GM12873 (cell line): ENCODE measurements around the gene MPDU1.

ENCODE experiments used
- TF ChIP-seq, protein P1 (sequence below): IDR thresholded peaks from 2 replicates; pipeline ENCODE4 v1.5.1; 2012; ENCODE audit warnings: low read depth, mild to moderate bottlenecking, moderate library complexity, low read length, control low read depth; ENCODE audit not compliant: insufficient read depth; ENCODE audit errors: missing control alignments

The MPDU1 gene

DNA sequence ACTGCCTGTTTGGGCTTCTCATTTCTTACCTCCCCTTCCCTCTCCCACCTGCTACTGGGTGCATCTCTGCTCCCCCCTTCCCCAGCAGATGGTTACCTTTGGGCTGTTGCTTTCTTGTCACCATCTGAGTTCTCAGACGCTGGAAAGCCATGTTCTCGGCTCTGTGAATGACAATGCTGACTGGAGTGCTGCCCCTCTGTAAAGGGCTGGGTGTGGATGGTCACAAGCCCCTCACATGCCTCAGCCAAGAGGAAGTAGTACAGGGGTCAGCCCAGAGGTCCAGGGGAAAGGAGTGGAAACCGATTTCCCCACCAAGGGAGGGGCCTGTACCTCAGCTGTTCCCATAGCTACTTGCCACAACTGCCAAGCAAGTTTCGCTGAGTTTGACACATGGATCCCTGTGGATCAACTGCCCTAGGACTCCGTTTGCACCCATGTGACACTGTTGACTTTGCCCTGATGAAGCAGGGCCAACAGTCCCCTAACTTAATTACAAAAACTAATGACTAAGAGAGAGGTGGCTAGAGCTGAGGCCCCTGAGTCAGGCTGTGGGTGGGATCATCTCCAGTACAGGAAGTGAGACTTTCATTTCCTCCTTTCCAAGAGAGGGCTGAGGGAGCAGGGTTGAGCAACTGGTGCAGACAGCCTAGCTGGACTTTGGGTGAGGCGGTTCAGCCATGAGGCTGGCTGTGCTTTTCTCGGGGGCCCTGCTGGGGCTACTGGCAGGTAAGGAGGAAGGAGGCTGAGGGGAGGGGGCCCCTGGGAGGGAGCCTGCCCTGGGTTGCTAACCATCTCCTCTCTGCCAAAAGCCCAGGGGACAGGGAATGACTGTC lies 4.4 kb upstream of the MPDU1 start, which contains the start of gene CD68:
CD68 (plus strand) TSS at position 638 of the 833 bp plus-strand sequence; CDS start at position 678, 40 bp downstream.
- TF ChIP-seq, protein P1, sequence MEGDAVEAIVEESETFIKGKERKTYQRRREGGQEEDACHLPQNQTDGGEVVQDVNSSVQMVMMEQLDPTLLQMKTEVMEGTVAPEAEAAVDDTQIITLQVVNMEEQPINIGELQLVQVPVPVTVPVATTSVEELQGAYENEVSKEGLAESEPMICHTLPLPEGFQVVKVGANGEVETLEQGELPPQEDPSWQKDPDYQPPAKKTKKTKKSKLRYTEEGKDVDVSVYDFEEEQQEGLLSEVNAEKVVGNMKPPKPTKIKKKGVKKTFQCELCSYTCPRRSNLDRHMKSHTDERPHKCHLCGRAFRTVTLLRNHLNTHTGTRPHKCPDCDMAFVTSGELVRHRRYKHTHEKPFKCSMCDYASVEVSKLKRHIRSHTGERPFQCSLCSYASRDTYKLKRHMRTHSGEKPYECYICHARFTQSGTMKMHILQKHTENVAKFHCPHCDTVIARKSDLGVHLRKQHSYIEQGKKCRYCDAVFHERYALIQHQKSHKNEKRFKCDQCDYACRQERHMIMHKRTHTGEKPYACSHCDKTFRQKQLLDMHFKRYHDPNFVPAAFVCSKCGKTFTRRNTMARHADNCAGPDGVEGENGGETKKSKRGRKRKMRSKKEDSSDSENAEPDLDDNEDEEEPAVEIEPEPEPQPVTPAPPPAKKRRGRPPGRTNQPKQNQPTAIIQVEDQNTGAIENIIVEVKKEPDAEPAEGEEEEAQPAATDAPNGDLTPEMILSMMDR: no peak

DNA sequence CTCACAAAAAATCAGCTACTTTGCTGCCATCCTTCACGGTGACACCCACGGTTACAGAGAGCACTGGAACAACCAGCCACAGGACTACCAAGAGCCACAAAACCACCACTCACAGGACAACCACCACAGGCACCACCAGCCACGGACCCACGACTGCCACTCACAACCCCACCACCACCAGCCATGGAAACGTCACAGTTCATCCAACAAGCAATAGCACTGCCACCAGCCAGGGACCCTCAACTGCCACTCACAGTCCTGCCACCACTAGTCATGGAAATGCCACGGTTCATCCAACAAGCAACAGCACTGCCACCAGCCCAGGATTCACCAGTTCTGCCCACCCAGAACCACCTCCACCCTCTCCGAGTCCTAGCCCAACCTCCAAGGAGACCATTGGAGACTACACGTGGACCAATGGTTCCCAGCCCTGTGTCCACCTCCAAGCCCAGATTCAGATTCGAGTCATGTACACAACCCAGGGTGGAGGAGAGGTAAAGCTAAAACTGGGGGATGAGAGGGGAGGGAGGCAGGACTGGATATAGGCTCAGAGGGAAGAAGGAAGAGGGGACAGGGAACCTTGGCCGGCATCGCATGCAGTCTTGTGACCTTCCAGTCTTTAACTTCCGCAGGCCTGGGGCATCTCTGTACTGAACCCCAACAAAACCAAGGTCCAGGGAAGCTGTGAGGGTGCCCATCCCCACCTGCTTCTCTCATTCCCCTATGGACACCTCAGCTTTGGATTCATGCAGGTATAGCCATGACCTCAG lies 3.6 kb upstream of the MPDU1 start:
- TF ChIP-seq, protein P1: no peak

DNA sequence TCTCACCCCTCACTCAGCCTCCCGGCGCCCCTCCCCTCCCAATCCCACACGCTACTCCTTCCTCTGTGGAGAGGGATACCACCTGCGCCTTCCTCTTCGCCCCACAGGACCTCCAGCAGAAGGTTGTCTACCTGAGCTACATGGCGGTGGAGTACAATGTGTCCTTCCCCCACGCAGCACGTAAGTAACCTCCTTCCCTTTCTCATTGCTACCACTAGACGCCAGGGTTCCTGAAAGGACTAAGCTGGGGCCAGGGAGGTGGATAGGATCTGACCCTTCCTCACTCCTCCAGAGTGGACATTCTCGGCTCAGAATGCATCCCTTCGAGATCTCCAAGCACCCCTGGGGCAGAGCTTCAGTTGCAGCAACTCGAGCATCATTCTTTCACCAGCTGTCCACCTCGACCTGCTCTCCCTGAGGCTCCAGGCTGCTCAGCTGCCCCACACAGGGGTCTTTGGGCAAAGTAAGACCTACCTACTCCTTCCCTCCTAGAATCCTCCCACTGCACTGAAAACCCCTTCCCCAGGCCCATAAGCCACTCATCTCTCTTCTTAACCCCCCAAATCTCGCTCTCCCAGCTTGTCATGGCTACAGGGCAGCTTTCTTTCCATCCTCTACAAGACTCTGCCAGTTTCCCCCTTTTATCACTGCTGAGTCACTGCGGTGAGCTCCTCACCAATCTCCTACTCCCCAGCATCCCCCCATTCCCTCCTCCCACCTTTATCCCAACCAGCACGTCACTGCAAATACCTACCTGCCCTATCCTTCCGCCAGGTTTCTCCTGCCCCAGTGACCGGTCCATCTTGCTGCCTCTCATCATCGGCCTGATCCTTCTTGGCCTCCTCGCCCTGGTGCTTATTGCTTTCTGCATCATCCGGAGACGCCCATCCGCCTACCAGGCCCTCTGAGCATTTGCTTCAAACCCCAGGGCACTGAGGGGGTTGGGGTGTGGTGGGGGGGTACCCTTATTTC lies 2.8 kb upstream of the MPDU1 start:
- TF ChIP-seq, protein P1: no peak

DNA sequence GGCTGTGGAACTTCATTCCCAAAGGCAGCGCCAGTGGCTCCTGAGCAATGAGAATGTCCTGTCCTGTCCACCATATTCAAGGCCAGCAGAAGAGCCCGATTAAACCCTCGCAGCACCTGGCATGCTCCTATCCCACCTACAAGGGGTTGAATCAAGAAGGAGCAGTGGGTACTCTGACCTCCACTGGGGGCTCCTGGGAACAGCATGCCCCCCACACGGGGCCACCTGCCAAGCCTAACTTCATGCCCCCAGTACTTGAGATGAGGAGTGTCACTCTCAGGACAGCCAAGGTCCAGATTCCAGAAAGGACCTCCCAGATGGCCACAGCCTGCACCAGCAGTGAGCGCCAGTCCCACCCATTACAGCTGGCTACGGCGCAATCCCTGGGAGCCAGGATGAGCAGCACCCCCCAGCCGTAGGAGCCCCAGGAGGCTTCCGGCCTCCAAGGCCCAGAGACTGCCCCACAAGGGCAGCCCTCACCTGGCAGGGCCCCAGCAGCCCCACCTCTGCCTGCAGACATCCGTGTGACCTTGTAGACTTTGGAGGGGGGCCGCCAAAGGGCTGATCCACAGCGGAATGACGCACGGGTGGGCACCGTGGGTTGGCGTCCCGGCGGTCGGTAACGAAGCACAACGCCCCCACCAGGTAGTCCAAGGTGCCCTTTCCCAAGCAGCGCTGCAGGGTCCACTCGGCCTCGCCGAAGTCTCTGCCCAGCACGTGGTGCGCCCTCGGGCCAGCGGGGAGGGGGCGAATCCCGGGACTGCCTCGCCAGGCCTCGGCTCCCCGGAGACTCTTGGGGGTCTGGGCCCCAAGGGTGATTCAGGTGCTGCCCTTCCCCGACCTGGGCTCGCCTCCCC lies 1.0 kb upstream of the MPDU1 start:
- TF ChIP-seq, protein P1: no peak

DNA sequence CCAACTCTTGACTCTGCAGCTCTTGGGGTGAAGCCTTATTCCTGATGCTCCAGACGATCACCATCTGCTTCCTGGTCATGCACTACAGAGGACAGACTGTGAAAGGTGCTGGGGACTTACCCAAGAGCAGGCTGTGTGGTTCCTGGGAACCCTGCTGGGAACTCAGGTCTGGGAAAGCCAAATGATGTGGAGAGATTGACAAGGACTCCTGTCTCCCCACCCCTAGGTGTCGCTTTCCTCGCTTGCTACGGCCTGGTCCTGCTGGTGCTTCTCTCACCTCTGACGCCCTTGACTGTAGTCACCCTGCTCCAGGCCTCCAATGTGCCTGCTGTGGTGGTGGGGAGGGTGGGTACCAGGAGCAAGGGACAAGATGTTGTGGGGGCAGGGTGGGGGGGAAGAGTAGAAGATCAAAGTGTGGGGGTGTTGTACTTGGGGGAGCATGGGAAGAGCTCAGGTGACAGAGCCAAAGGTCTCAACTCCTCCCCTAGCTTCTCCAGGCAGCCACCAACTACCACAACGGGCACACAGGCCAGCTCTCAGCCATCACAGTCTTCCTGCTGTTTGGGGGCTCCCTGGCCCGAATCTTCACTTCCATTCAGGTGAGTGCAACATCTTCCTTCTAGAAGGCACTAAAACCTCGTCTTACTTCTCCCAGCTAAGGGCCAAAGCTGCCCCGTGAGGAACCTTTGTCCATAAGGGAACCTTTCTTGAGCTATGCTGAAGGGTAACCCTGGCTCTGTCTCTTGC lies 3.2 kb downstream of the MPDU1 start:
- TF ChIP-seq, protein P1: no peak
